H9 (cell line): Measurements from ENCODE around the gene SPEF2. TPM values are rescaled to one million over a fixed set of nuclear protein-coding genes. Genes with fewer than 3 reads are reported as not detected.

Experiments
- DNase-seq: peaks from one replicate; pipeline ENCODE4 v3.0.0-alpha.2; 2017
- H2AFZ ChIP-seq: one replicate; pipeline ENCODE4 v1.6.1; 2013; ENCODE audit warnings: mild to moderate bottlenecking, low read length, control low read depth, moderate library complexity
- H2AK5ac ChIP-seq: 2 replicates; pipeline ENCODE4 v1.6.1; 2013; ENCODE audit warnings: low read length, control low read depth, mixed read lengths; ENCODE audit not compliant: insufficient read length
- H2BK120ac ChIP-seq: one replicate; pipeline ENCODE4 v1.6.1; 2013; ENCODE audit warnings: low read depth, mild to moderate bottlenecking, low read length, control low read depth, inconsistent platforms; ENCODE audit not compliant: poor library complexity, severe bottlenecking
- H2BK12ac ChIP-seq: 2 replicates; pipeline ENCODE4 v1.6.1; 2013; ENCODE audit warnings: low read length, control low read depth, mixed read lengths, low read depth; ENCODE audit not compliant: insufficient read length
- H2BK15ac ChIP-seq: 2 replicates; pipeline ENCODE4 v1.6.1; 2013; ENCODE audit warnings: low read depth, low read length, control low read depth
- H2BK20ac ChIP-seq: one replicate; pipeline ENCODE4 v1.6.1; 2013; ENCODE audit warnings: low read depth, mild to moderate bottlenecking, low read length, control low read depth, inconsistent platforms; ENCODE audit not compliant: poor library complexity, severe bottlenecking
- H2BK5ac ChIP-seq: 2 replicates; pipeline ENCODE4 v1.6.1; 2013; ENCODE audit warnings: low read length, control low read depth, mixed read lengths; ENCODE audit not compliant: insufficient read length
- H3K14ac ChIP-seq: 2 replicates; pipeline ENCODE4 v1.6.1; 2013; ENCODE audit warnings: low read length, control low read depth; ENCODE audit not compliant: insufficient read depth
- H3K18ac ChIP-seq: 2 replicates; pipeline ENCODE4 v1.6.1; 2013; ENCODE audit warnings: low read depth, mild to moderate bottlenecking, mixed read lengths, low read length, control low read depth; ENCODE audit not compliant: insufficient read length
- H3K23ac ChIP-seq: 2 replicates; pipeline ENCODE4 v1.6.1; 2013; ENCODE audit warnings: low read length, control low read depth, mixed read lengths, low read depth; ENCODE audit not compliant: insufficient read length
- H3K23me2 ChIP-seq: 2 replicates; pipeline ENCODE4 v1.6.1; 2013; ENCODE audit warnings: low read depth, mild to moderate bottlenecking, mixed read lengths, low read length, control low read depth; ENCODE audit not compliant: insufficient read length, poor library complexity, severe bottlenecking
- H3K27ac ChIP-seq: 2 replicates; pipeline ENCODE4 v1.5.1; 2013; ENCODE audit warnings: low read length, control low read depth, mixed read lengths, low read depth; ENCODE audit not compliant: insufficient read length
- H3K27me3 ChIP-seq: 2 replicates; pipeline ENCODE4 v1.6.1; 2013; ENCODE audit warnings: low read length, control low read depth, inconsistent platforms; ENCODE audit not compliant: insufficient read depth
- H3K4ac ChIP-seq: 2 replicates; pipeline ENCODE4 v1.6.1; 2013; ENCODE audit warnings: low read depth, mild to moderate bottlenecking, control low read depth, inconsistent platforms, low read length, moderate library complexity
- H3K4me1 ChIP-seq: 2 replicates; pipeline ENCODE4 v1.6.1; 2013; ENCODE audit warnings: low read length, control low read depth, inconsistent platforms; ENCODE audit not compliant: insufficient read depth
- H3K4me2 ChIP-seq: 2 replicates; pipeline ENCODE4 v1.6.1; 2013; ENCODE audit warnings: low read length, control low read depth, mixed read lengths; ENCODE audit not compliant: insufficient read length, insufficient read depth
- H3K56ac ChIP-seq: 2 replicates; pipeline ENCODE4 v1.6.1; 2013; ENCODE audit warnings: low read depth, mild to moderate bottlenecking, mixed read lengths, low read length, control low read depth; ENCODE audit not compliant: insufficient read length
- H3K79me1 ChIP-seq: 2 replicates; pipeline ENCODE4 v1.6.1; 2013; ENCODE audit warnings: low read depth, mild to moderate bottlenecking, moderate library complexity, low read length, control low read depth, inconsistent platforms; ENCODE audit not compliant: insufficient read depth, poor library complexity, severe bottlenecking
- H3K79me2 ChIP-seq: 2 replicates; pipeline ENCODE4 v1.6.1; 2013; ENCODE audit warnings: low read length, control low read depth, inconsistent platforms; ENCODE audit not compliant: insufficient read depth
- H3K9ac ChIP-seq: 2 replicates; pipeline ENCODE4 v1.6.1; 2013; ENCODE audit warnings: low read length, control low read depth, mixed read lengths; ENCODE audit not compliant: insufficient read length; ENCODE audit errors: extremely low read depth
- H3K9me3 ChIP-seq: one replicate; pipeline ENCODE4 v1.6.1; 2013; ENCODE audit warnings: low read depth, low read length, inconsistent platforms; ENCODE audit not compliant: control insufficient read depth
- H3T11ph ChIP-seq: one replicate; pipeline ENCODE4 v1.6.1; 2013; ENCODE audit warnings: mild to moderate bottlenecking, low read length, control low read depth, inconsistent platforms
- H4K20me1 ChIP-seq: one replicate; pipeline ENCODE4 v1.6.1; 2013; ENCODE audit not compliant: control insufficient read depth, insufficient read length, insufficient read depth
- H4K5ac ChIP-seq: 2 replicates; pipeline ENCODE4 v1.6.1; 2013; ENCODE audit warnings: low read depth, mild to moderate bottlenecking, mixed read lengths, low read length, control low read depth; ENCODE audit not compliant: insufficient read length
- H4K8ac ChIP-seq: replicated peaks from 2 replicates; pipeline ENCODE4 v1.6.1; 2013; ENCODE audit warnings: low read length, control low read depth, mixed read lengths, low read depth; ENCODE audit not compliant: insufficient read length
- H4K91ac ChIP-seq: 2 replicates; pipeline ENCODE4 v1.6.1; 2013; ENCODE audit warnings: low read depth, mild to moderate bottlenecking, moderate library complexity, mixed read lengths, low read length, control low read depth; ENCODE audit not compliant: insufficient read length
- H3K27ac Mint-ChIP-seq, 3 experiments: 2 replicates in 2 of 3; 3 replicates in 1 of 3; pipeline ENCODE4 v1.8.0; 2020 to 2021; ENCODE audit warnings: mixed read lengths in 3 of 3, mild to moderate bottlenecking in 1 of 3, moderate library complexity in 1 of 3
- H3K27me3 Mint-ChIP-seq: 2 replicates; pipeline ENCODE4 v1.8.0; 2021; ENCODE audit warnings: low read depth, mild to moderate bottlenecking, moderate library complexity, mixed read lengths
- H3K36me3 Mint-ChIP-seq, 3 experiments: 2 replicates in 2 of 3; 3 replicates in 1 of 3; pipeline ENCODE4 v1.8.0; 2020 to 2021; ENCODE audit warnings: low read depth in 3 of 3, mixed read lengths in 3 of 3; ENCODE audit not compliant: insufficient read depth in 1 of 3
- H3K4me1 Mint-ChIP-seq, 2 experiments: 2 replicates each; pipeline ENCODE4 v1.8.0; 2020; ENCODE audit warnings: mixed read lengths in 2 of 2
- H3K4me3 Mint-ChIP-seq, 2 experiments: 2 replicates in 1 of 2; 3 replicates in 1 of 2; pipeline ENCODE4 v1.8.0; 2020 to 2021; ENCODE audit warnings: mild to moderate bottlenecking in 2 of 2, mixed read lengths in 2 of 2, moderate library complexity in 1 of 2
- H3K9me3 Mint-ChIP-seq, 2 experiments: 2 replicates in 1 of 2; 3 replicates in 1 of 2; pipeline ENCODE4 v1.8.0; 2020; ENCODE audit warnings: mild to moderate bottlenecking in 2 of 2, mixed read lengths in 2 of 2, moderate library complexity in 1 of 2
- WGBS: extraction: QIAGEN DNeasy Blood & Tissue Kit; methylation state at CpG from one replicate; pipeline ENCODE4 v1.1.7; 2013; ENCODE audit warnings: missing lambda C conversion rate, low lambda C conversion rate, mixed read lengths; ENCODE audit not compliant: insufficient read length; ENCODE audit errors: extremely low coverage; 5-methylcytosine and 5-hydroxymethylcytosine counted together
- total RNA-seq: library from RNA; stranded (reverse); gene quantifications from 2 replicates; pipeline ENCODE4 v1.2.1, GENCODE V29; 2021
- TF ChIP-seq, protein P1 (sequence below): fragments of 200-600 bp; sonication (generic); conservative IDR thresholded peaks from 3 replicates; pipeline ENCODE4 v1.8.0; 2021; ENCODE audit warnings: antibody characterized with exemption, mild to moderate bottlenecking

Gene SPEF2
- total RNA-seq, 1 experiment from 2014 or later = 1.0 TPM

DNA sequence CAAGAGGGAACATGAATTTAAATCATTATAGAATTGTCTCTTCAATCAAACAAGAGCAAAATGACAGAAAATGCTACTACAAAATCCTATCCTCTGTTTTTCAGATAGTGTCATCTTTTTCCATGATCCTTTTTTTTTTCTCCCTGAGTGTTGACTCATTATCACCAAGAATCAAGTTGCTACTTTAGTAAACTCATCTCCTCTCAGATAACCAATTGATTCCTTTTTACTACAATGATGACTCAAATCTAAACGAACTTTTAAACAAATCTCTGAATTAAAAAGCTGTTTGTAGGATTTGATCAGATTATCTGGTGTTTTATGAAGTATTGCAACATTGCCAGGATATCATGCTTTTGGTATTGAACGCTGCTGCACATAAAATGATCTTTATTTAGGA lies 215.1 kb downstream of the SPEF2 start:
- Mint-ChIP-seq H3K36me3 (no peaks in the 10 kb centered on the region), H3K27ac (no peak overlapping the region), H3K4me3 (no peak overlapping the region), H3K9me3 (no peaks in the 10 kb centered on the region), H3K27me3 (peaks cover 3% of the 10 kb centered on the region), H3K4me1 (no peaks in the 10 kb centered on the region)
- Histone ChIP-seq H3K27me3 (no peaks in the 10 kb centered on the region), H3K23me2 (no peaks in the 10 kb centered on the region), H3K14ac (no peak overlapping the region), H4K91ac (no peak overlapping the region), H2AK5ac (no peak overlapping the region), H3K9ac (no peak overlapping the region), H3K18ac (no peak overlapping the region), H2BK12ac (no peak overlapping the region), H4K8ac (no peak overlapping the region), H3K4me2 (no peak overlapping the region), H3K27ac (no peak overlapping the region), H3K79me2 (no peaks in the 10 kb centered on the region), H2BK5ac (no peak overlapping the region), H2BK120ac (no peak overlapping the region), H2BK15ac (no peak overlapping the region), H3T11ph (no peak overlapping the region), H3K4me1 (no peaks in the 10 kb centered on the region), H2BK20ac (no peak overlapping the region), H3K79me1 (no peaks in the 10 kb centered on the region), H3K4ac (no peak overlapping the region), H2AFZ (no peak overlapping the region), H3K9me3 (no peaks in the 10 kb centered on the region), H3K23ac (no peak overlapping the region), H4K5ac (no peak overlapping the region), H3K56ac (no peak overlapping the region), H4K20me1 (no peaks in the 10 kb centered on the region)
- DNase-seq = no peak
- WGBS = no CpG with 5 or more reads among the region's 2 CpGs
- TF ChIP-seq, protein P1, sequence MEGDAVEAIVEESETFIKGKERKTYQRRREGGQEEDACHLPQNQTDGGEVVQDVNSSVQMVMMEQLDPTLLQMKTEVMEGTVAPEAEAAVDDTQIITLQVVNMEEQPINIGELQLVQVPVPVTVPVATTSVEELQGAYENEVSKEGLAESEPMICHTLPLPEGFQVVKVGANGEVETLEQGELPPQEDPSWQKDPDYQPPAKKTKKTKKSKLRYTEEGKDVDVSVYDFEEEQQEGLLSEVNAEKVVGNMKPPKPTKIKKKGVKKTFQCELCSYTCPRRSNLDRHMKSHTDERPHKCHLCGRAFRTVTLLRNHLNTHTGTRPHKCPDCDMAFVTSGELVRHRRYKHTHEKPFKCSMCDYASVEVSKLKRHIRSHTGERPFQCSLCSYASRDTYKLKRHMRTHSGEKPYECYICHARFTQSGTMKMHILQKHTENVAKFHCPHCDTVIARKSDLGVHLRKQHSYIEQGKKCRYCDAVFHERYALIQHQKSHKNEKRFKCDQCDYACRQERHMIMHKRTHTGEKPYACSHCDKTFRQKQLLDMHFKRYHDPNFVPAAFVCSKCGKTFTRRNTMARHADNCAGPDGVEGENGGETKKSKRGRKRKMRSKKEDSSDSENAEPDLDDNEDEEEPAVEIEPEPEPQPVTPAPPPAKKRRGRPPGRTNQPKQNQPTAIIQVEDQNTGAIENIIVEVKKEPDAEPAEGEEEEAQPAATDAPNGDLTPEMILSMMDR = no peak
